NAMALWA (cell line): Measurements from ENCODE around the gene CEACAM20.
"Not testable (repeated sequence)": the region's sequence is repeated elsewhere in the genome, so short reads cannot be mapped to it uniquely, and the experiment has no call there.

Source experiments
- DNase-seq: peaks from one replicate; pipeline ENCODE4 v3.0.0-alpha.2; 2015; ENCODE audit warnings: low spot score

The CEACAM20 gene

DNA sequence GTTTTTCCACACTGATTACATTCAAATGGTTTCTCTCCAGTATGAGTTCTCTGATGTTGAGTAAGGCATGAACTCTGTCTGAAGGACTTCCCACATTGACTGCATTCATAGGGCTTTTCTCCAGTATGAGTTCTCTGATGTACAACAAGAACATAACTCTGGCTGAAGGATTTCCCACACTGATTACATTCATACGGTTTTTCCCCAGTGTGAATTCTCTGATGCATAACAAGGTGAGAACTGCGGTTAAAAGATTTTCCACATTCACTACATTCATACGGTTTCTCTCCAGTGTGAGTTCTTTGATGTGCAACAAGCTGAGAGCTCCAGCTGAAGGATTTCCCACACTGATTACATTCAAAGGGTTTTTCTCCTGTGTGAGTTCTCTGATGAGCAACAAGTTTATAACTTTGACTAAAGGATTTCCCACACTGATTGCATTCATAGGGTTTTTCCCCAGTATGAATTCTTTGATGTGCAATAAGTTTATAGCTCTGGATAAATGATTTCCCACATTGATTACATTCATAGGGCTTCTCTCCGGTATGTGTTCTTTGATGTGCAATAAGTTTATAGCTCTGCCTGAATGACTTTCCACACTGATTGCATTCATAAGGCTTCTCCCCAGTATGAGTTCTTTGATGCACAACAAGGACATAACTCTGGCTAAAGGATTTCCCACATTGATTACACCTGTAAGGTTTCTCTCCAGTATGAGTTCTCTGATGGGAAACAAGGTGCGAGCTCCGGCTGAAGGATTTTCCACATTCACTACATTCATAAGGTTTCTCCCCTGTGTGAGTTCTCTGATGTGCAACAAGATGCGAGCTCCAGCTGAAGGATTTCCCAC lies 52.7 kb downstream of the CEACAM20 start:
- DNase-seq: peak; percentile 41

DNA sequence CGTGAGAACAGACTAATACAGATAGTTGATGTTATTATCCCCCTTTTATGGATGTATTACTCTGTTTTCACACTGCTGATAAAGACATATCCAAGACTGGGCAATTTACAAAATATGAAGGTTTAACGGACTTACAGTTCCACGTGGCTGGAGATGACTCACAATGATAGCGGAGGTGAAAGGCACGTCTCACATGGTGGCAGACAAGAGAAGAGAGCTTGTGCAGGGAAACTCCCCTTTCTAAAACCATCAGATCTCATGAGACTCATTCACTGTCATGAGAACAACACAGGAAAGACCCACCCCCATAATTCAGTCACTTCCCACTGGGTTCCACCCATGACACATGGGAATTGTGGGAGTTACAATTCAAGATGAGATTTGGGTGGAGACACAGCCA lies 60.7 kb downstream of the CEACAM20 start:
- not testable (repeated sequence) for DNase-seq

DNA sequence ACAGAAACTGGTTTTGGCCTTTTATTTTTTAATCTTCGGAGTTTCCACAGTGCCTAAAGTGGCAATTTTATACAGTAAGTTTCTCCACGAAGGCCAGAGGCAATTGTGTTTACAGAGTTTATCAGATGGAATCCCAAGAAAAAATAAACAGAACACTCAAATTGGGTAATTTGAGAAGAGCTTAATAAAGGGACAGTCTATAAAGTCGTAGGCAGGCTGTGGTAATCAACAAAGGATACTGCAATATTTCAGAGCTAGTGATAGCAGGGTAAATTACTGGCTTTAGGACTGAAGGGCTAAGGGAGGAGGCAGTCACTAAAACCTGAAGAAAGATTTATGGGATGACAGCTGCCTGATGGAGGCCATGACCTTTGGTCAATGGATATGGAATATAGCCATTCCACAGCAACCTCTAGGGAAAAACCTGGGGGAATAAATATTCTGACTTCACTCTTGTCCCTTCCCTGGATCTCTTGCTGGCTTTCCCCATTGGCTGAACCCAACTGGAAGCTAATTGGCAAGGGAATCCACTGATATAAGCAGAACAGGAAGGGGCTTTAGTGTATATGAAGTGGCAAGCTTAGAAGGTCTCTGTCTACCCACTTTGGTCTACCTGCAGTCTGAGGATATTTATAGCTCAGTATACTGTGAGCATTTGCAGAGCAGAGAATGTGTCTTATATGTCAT lies 66.7 kb downstream of the CEACAM20 start:
- not testable (repeated sequence) for DNase-seq
